Activated CD4-positive, alpha-beta T cell treated with anti-CD3 and anti-CD28 coated beads, Interleukin-10, Interleukin-2, amounts not matched to agents 100 ng/mL and 50 ng/mL, durations not matched to agents 16 hours and 8 hours (primary cell): Measurements from ENCODE around the gene CHID1.
A peak's percentile ranks its signal among the peaks of the same experiment; 100 is the strongest.

Source experiments
- DNase-seq: peaks from one replicate; pipeline ENCODE4 v3.0.0-alpha.2; 2020

The CHID1 gene

DNA sequence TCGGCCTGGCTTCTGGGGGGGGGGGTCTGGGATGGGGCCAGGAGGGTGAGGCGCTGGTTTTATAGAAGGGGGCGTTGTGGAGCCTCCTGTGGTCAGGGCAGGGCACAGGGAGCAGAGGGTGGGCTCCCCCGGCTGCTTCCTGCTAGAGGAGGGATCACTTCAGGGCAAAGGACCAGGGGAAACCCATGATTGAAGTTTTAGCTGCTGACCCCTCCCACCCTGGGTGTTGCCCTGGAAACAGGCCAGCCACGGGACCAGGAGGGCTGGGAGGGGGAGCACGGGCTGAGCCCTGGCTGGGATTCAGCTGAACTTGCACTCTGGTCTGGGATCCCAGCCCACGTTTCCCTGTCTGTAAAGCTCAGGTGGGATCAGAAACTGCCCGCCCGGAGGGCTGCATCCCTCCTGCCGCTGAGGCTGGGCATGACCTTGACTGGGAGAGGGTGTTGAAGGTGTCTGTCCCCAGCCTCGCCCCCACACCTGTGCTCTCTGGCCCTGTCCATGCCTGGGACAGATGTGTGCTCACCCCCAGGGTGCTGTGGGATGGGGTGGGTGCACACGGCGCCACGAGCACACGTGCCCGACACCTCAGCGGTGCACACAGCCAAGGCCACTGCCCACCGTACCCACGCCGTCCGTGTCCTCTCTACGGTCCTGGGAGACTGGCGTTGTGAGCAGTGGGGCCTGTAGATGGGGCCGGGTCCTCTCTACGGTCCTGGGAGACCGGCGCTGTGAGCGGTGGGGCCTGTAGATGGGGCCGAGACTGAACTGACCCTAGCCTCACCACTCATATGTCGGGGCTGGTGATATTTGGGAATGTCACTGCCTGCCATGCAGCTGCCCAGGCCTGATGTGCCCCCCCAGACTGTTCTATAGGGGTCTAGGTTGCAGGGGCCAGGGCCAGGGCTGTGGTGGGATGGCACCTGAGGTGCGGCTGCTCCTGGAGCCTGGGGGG, 65.6 kb downstream of the CHID1 start:
- DNase-seq = no peak

- no peak for DNase-seq
These were observed 66.6 kb downstream of the CHID1 start for GRCh38 chr11:843818-844692.

- DNase-seq = no peak
These were observed 67.4 kb downstream of the CHID1 start for GRCh38 chr11:843086-843734.

GRCh38 chr11:842370-843002, 68.1 kb downstream of the CHID1 start, which contains the start of the genes POLR2L and TSPAN4:
Gene POLR2L (minus strand): TSS chr11:842529. CDS start chr11:842508, 21 bp downstream.
Gene TSPAN4 (plus strand): TSS chr11:842852. CDS start chr11:850305, 7,453 bp downstream.
- DNase-seq = peak; percentile 90

DNA sequence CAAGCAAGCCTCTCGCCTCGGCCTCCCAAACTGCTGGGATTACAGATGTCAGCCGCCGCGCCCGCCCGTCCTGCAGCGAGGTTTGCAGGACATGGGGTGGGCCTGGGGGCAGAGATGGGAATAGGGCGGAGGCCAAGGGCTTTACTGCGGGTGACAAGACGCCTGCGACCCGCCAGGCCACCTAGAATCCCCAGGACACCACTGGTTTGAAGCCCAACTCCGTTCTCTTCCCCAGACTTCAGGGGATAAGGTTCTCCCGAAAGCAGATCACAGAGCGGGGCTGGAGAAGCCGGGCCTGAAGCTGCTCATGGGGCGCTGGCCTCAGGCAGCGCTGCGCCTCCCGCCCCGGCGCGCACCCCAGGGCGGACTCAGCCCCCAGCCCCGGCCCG, 68.6 kb downstream of the CHID1 start:
- DNase-seq = no peak

- DNase-seq = no peak
These were observed 70.6 kb downstream of the CHID1 start for GRCh38 chr11:839875-840617.

DNA sequence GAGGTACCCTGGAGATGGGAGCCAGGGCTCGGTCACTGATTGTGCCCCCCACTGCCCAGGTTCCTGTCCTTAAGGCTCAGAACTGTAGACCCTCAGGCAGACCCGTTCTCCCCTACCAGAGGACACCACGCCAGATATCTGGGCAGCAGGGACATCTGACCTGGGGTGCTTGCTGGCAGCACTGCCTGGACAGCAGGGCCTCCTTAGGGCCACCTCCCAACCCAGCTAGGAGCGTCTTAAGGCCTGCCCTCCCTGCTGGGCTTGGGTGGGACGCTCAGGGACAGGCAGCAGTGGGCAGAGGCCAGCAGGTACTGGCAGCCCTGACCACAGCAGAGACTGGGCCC, 71.4 kb downstream of the CHID1 start:
- DNase-seq = no peak

- no peak for DNase-seq
These were observed 72.0 kb downstream of the CHID1 start for GRCh38 chr11:838441-839279.

DNA sequence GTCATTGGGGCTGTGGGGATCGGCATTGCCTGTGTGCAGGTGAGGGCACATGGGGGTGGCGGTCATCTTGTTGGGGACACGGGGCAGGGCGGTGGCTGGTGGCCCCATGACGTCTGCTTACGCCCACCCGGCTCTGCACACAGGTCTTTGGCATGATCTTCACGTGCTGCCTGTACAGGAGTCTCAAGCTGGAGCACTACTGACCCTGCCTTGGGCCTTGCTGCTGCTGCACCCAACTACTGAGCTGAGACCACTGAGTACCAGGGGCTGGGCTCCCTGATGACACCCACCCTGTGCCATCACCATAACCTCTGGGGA, 72.7 kb downstream of the CHID1 start:
- no peak for DNase-seq

- DNase-seq = no peak
These were observed 73.2 kb downstream of the CHID1 start for GRCh38 chr11:837189-837989.

DNA sequence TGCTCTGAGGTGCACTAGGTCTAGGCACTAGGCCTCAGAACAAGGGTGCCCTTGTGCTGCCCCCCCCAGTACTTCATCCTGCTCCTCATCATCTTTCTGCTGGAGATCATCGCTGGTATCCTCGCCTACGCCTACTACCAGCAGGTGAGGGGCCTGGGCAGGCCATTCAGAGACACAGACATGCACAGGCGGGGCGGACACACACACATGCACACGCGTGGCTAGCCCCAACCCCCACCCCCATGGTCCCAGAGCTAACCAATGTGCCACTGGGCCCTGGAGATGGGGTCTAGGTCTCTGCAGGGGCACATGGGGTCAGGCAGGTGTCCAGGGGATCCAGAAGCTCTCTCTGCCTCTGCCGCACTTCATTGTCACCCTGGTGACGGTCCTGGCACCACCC, 73.9 kb downstream of the CHID1 start:
- DNase-seq = no peak

- DNase-seq = no peak
These were observed 74.3 kb downstream of the CHID1 start for GRCh38 chr11:836274-836673.

DNA sequence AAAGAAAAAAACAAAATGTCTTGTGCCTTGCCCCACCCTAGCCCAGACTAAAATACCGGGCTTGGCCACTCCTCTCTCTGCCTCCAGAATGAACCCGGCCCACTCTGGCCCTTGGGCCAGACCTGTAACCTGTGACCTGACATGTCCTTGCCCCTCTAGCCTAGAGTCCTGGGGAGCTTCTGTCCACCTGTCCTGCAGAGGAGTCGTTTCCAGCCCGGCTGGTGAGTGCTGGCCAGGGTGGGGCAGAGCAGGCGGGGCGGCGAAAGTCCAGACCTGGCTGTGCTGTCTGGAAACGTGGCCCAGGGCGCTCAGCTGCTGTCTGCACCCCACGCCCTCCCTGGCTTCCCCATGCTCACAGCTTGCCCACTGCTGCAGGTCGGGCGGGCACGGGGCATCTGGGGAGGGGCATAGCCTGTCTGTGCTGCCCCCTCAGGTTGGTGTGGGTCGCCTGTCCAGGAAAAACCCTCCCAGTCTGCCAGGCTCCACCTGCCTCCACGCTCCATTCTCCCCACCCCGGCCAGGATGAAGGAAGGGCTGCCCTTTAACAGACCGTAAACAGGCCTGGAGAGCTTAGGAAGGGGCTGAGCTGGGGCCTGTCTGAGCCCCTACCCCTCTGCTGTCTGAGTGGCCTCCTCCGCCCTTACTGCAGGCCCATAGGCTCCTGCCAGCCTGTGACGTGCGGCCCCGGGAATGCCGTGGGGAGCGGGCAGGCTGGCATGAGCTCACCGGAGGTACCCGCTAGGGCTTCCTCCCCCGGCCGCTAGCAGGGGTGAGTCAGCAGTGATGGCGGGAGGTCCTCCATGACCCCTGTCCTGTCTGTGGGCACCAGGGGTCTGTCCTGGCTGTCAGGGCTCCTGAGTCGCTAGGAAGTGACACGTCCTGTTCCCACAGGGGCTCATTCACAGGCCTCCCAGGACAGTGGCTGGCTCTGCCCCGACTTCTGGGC, 76.0 kb downstream of the CHID1 start:
- no peak for DNase-seq

- DNase-seq = no peak
These were observed 76.7 kb downstream of the CHID1 start for GRCh38 chr11:833849-834311.

DNA sequence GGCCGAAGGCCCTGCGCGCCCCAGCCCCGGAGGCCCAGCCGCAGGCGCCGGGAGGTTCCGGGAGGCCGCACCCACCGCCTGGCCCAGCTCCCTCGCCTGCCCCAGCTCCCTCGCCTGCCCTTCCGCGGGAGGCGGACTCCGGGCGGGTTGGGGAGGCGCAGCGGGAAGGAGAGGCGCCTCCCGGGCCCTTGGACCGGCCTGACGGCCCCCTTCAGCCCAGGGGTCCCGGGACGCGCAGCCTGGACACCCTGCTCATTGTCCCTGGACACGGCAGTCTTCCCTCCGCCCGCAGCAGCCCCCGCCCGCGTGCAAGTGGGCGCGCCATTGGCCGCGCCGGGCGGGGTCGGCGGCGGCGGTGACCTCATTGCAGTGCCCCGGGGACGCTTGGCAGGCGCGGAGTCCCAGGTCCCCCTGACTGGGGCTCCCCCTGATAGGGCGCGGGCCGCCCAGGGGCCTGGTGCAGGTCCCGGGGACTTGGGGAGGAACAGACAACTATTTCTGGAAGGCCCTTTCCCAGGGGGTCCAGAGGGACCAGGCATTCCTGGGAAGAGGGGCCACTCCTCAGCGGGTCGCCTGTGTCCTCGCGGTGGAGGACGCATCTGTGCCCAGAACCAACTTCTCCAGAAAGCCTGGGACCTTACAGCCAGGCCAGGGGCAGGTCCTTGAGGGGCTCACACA, 77.4 kb downstream of the CHID1 start:
- no peak for DNase-seq

DNA sequence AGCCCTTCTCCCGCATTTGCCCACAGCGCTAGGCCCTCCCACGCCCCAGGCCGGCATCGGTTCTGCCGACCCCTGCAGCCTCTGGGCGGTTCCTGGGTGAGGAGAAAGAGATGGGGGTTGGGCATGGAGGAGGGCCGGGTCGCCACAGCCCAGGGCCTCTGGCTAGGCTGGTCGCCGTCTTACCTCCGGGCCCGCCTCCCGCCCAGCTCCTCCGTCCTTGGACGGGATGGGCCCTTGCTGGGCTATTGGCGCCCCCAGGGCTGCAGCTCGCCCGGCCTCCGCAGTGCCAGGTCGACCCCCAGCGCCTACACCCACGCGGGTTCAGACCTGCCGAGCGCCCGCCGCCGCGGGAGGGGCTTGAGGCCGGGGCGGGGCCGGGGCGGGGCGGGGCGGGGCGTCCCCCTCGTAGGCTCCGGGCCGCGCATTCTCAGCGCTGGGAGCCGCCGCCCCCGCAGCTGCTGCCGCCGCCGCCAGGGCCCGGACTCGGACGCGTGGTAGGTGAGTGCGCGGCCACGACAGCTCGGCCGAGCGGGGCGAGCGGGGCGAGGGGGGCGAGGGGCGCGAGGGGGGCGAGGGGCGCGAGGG, 78.0 kb downstream of the CHID1 start, which contains the start of gene CD151:
TSS of gene CD151 (plus strand) at position 424 of the 585 bp plus-strand sequence. CDS start 3,118 bp downstream, outside the sequence.
- no peak for DNase-seq

DNA sequence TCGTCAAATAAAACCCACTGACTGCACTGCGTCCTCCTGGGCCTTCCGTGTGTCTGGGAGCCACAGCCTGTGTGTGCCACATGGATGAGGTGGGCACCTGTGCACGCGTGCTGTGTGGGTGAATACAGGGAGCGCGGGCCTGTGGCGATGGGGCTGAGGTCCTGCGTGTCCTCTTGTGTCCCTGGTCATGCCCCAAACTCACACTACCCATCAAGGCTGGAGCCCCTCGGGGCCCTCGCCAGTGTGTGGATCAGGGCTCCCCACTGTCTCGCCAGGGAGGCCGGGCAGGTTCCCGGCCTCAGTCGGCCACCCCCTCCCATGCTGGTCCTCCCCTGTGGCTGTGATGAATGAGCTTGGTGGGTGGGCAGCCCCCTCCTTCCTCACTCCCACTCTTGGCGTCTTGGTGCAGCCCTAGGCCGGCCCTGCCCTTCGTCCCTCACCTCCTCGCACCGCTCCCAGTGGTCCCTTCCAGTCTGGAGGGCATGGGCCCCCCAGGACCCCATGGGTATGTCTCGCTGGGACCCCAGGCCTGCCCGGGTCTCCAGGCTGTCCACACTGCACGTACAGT, 78.6 kb downstream of the CHID1 start:
- no peak for DNase-seq
